GM12873 (cell line): ENCODE data around the gene SYT15.

Source experiments
- TF ChIP-seq, protein P1 (sequence below): IDR thresholded peaks from 2 replicates; pipeline ENCODE4 v1.5.1; 2012; ENCODE audit warnings: low read depth, mild to moderate bottlenecking, moderate library complexity, low read length, control low read depth; ENCODE audit not compliant: insufficient read depth; ENCODE audit errors: missing control alignments

The SYT15 gene

DNA sequence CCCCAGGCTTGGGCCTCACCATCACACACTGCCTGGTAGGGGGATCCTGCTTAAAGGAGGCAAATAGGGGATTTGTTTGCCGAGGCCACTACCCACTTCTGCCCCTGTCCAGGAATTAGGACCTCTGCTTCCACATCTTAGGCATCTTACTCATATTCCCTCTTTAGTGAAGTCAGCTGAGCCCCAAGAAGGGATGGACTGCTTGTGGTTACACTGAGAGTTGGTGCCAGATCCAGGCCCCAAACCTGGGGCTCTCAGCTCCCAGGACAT lies 20.9 kb upstream of the SYT15 start:
- TF ChIP-seq, protein P1, sequence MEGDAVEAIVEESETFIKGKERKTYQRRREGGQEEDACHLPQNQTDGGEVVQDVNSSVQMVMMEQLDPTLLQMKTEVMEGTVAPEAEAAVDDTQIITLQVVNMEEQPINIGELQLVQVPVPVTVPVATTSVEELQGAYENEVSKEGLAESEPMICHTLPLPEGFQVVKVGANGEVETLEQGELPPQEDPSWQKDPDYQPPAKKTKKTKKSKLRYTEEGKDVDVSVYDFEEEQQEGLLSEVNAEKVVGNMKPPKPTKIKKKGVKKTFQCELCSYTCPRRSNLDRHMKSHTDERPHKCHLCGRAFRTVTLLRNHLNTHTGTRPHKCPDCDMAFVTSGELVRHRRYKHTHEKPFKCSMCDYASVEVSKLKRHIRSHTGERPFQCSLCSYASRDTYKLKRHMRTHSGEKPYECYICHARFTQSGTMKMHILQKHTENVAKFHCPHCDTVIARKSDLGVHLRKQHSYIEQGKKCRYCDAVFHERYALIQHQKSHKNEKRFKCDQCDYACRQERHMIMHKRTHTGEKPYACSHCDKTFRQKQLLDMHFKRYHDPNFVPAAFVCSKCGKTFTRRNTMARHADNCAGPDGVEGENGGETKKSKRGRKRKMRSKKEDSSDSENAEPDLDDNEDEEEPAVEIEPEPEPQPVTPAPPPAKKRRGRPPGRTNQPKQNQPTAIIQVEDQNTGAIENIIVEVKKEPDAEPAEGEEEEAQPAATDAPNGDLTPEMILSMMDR = no peak

DNA sequence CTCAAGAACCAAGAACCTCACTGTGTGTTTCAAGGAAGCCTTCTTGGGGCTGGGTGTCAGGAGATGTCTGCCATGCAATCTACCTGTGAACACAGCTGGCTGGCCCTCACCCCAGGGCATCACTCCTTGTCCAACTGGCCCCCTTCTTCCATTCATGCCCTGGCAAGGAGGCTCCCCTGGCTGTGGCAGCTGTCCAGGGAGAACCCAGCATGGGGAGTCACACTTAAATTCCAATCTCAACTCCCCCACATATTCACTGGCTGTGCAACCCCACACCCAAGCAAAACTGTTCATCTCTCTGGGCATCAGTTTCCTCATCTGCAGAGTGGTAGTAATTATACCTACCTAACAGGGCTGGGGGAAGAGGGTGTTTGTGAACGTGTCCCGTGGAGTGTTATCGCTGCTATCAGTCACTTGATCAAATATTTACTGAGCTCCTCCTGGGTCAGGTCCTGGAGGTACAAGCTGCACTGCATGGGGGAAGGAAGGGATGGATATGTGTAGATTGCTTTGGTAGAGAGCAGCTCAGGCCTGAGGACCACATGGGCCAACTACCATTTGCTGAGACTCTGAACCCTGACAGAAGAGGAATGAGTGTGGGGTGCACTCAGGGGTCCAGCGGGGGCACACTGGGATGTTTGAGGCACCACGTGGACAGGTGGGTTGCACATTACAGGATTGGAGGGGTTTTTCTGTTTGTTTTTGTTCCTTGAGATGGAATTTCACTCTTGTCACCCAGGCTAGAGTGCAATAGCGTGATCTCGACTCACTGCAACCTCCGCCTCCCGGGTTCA lies 20.3 kb upstream of the SYT15 start:
- TF ChIP-seq, protein P1 = no peak

DNA sequence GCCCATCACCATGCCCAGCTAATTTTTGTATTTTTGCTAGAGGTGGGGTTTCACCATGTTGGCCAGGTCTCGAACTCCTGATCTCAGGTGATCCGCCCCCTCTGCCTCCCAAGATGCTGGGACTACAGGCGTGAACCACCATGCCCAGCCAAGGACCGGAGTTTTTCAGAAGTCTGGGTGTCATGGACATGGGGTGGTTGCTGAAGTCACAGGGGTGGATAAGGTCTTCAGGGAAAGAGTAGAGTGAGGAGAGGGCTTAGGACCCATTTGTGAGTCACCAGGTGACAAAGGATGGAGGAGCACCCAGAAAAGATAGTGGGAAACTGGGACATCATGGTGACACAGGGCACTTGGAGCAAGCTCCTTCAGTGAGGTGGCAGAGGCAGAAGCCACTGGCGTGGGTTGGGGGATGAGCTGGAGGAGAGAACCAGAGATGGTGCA lies 19.7 kb upstream of the SYT15 start:
- TF ChIP-seq, protein P1 = no peak

DNA sequence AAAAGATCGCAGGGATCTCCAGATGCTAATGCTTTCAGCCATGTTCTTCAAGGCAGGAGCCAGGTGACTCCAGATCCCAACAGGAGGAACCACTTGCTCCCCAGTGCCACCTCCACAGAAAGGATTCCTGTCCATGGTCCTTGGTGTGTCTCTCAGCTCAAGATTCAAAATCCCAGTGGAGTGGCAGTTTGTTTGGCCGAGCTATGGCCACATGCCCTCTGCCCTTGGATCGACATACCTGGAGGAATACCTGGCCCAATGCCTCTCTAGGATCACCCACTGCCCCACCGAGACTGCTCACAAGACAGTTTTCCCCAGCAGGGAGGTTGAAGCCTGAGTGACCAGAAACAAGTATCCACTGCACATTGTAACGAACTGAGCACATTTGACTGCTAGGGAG lies 18.5 kb upstream of the SYT15 start:
- TF ChIP-seq, protein P1 = no peak

DNA sequence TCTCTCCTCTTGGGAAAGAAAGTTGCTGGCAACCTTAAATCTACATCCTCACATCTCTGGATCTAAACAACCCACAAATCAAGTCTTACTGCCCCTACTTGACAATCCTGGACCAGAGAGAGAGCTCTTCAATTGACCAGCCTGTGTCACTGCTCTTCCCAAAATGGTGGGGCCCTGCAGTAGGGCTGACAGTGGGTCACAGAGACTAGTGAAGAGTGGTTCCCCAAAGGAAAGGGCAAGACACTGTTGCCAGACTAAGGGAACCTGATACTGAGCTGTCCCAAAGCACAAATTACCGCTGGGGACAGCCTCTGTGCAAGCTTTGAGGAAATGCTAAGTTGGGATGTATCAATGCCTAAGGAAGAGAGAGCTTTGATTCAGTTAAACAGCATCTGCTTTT lies 18.0 kb upstream of the SYT15 start:
- TF ChIP-seq, protein P1 = no peak

DNA sequence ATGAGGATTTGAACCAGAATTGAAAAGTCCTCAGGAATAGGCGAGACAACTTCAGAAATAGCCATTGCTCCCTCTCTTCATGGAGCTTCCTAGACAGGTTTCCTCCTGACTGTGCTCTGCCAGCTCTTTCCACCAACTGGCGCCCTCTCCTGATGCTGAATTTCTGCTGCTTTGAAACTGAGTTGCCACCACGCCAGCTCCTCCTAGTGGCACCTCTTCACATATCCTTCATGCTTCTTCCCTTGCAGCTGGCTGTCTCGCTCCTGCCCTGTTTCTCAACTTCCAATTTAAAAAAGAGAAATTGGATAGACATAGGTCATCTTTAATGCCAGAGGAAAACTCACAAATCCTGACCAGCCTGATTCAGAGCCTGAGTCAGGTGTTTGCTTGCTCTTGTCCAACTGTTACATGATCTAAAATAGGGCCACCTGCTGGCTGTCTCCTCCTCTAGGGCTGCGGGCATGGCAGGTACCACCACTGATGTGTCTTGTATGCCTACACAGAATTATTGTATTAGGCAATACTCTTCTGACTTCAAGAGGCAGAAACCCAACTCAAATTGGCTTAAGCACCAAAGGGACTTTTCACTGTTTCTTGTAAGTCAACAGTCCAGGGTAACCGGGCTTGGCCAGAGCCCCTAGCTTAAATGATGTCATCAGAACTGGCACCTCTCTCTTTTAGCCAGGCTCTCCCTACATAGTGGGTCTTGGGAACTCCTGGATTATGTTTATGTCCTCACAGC lies 13.2 kb upstream of the SYT15 start:
- TF ChIP-seq, protein P1 = peak; percentile 70
